K562 treated with DMSO at 1 percent for 48 hours (cell line): ENCODE measurements around the gene CORO1A. TPM values are rescaled to one million over a fixed set of nuclear protein-coding genes. Genes with fewer than 3 reads are reported as not detected.

Experiments
- total RNA-seq: library from RNA; unstranded; fragments of 300-600 nt; gene quantifications from 2 replicates; pipeline ENCODE4 v1.2.3, GENCODE V29; 2022; ENCODE audit warnings: low replicate concordance; ENCODE audit errors: extremely low read depth

Gene CORO1A
- total RNA-seq, result not detected in 2 replicates

DNA sequence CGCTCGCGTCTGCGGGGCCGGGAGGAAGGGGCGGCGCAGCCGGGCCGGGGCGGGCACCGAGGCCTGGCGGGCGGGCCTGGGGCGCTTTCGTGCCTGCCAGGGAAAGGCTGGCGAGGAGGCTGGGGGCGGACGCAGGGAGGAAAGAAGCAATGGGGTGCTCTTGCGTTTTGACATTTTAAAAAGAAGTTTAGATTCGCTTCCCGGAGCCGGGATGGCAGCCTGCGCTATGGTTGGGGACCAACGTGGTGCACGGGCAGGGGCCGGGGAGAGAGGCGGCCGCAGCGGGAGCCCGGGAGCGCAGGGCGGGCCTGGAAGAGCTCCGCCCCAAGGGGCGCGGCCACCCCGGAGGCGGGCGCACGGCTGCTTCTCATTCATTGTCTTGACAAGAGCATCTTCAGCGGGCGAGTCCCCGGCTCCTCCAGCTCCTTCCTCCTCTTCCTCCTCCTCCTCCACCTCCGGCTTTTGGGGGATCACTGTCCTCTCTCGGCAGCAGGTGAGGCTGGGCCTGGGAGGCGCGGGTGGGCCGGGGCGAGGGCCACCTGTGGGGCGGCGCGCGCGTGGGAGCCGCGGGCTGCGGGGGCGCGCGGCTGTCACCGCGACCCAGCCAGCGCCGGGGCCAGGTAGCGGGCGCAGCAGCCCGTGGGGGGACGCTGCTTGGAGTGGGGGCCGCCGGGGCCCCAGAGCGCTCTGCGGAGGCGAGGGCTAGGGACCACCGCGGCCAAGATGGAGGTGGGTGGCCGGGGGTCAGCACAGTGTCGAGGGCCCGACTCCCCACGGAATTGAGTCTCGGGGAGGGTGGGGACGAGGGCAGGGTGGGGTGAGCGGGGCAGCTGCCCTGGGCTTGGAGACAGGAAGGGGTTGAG, at the start of gene CORO1A:
CORO1A (plus strand) TSS at position 370 of the 863 bp plus-strand sequence. CDS start 1,608 bp downstream, outside the sequence.

DNA sequence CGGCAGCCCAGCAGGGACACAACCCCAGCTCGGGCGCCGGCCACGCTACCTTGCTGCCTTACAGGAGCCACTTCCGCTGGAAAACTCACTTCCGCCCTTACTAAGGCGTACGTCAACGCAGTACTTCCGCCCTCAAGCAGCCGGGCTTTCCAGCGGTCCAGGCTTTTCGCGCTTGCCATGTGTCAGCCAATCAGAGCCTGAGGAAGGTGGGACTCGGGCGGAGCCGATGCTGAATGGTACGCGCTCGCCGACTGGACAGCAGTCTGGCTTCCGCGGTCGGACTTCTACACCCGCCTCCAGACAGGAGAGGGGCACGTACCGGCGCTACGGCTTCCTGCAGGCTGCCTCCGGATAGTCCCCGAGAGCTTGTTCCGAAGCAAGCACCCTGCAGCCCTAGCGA, 10.2 kb downstream of the CORO1A start, which contains the start of the genes BOLA2B and SLX1A:
BOLA2B (minus strand) TSS at position 52 of the 400 bp plus-strand sequence. CDS start 71 bp downstream, outside the sequence.
SLX1A (plus strand) TSS at position 261 of the 400 bp plus-strand sequence. CDS start 210 bp downstream, outside the sequence.

GRCh38 chr16:30199049-30199448, 15.6 kb downstream of the CORO1A start, which contains the start of gene SULT1A3:
SULT1A3 (plus strand) TSS chr16:30199255; CDS start chr16:30200729, 1,474 bp downstream.

Other genes starting within 250 kb of the CORO1A start
- not detected in 2 replicates for gene TMEM219, start 221.5 kb upstream of the CORO1A start, total RNA-seq
- not detected in 2 replicates for gene TAOK2, start 209.7 kb upstream of the CORO1A start, total RNA-seq
- gene HIRIP3, start 188.0 kb upstream of the CORO1A start, total RNA-seq, result not detected in 2 replicates
- not detected in 2 replicates for gene INO80E, start 187.4 kb upstream of the CORO1A start, total RNA-seq
- not detected in 2 replicates for gene DOC2A, start 172.6 kb upstream of the CORO1A start, total RNA-seq
- gene C16orf92, start 160.4 kb upstream of the CORO1A start, total RNA-seq, result not detected in 2 replicates
- not detected in 2 replicates for gene TLCD3B, start 152.3 kb upstream of the CORO1A start, total RNA-seq
- gene ALDOA, start 117.8 kb upstream of the CORO1A start, total RNA-seq, result 2,195 and 3,246 TPM in 2 replicates
- not detected in 2 replicates for gene PPP4C, start 107.6 kb upstream of the CORO1A start, total RNA-seq
- gene TBX6, start 91.7 kb upstream of the CORO1A start, total RNA-seq, result not detected in 2 replicates
- gene YPEL3, start 87.4 kb upstream of the CORO1A start, total RNA-seq, result not detected in 2 replicates
- not detected in 2 replicates for gene GDPD3, start 70.1 kb upstream of the CORO1A start, total RNA-seq
- gene MAPK3, start 60.4 kb upstream of the CORO1A start, total RNA-seq, result not detected in 2 replicates
- not detected in 2 replicates for gene BOLA2B, start 10.1 kb downstream of the CORO1A start, total RNA-seq
- gene SLX1A, start 10.3 kb downstream of the CORO1A start, total RNA-seq, result not detected in 2 replicates
- gene SULT1A3, start 15.7 kb downstream of the CORO1A start, total RNA-seq, result not detected in 2 replicates
- not detected in 2 replicates for gene NPIPB13, start 64.9 kb downstream of the CORO1A start, total RNA-seq
- gene CD2BP2, start 171.7 kb downstream of the CORO1A start, total RNA-seq, result not detected in 2 replicates
- not detected in 2 replicates for gene TBC1D10B, start 186.9 kb downstream of the CORO1A start, total RNA-seq
- not detected in 2 replicates for gene MYL11, start 191.2 kb downstream of the CORO1A start, total RNA-seq
- not detected in 2 replicates for gene SEPTIN1, start 199.0 kb downstream of the CORO1A start, total RNA-seq
- not detected in 2 replicates for gene ZNF48, start 211.8 kb downstream of the CORO1A start, total RNA-seq
- not detected in 2 replicates for gene ZNF771, start 224.0 kb downstream of the CORO1A start, total RNA-seq
- gene DCTPP1, start 246.4 kb downstream of the CORO1A start, total RNA-seq, result not detected in 2 replicates